Measurements from ENCODE around the gene BCL10. TPM values are rescaled to one million over a fixed set of nuclear protein-coding genes. Genes with fewer than 3 reads are reported as not detected.

Gene BCL10
- total and polyA plus RNA-seq, 7 experiments from 2014 or later = 17.4 to 53.0 (median 33.1) TPM

GRCh38 chr1:85290826-85291225, 14.4 kb upstream of the BCL10 start:
- H3K27me3 Mint-ChIP-seq = peaks cover 0 to 38% (median 0%) of the 10 kb centered on the region in 5 donors
- CTCF ChIA-PET = no interaction called here

GRCh38 chr1:85289848-85290335, 13.5 kb upstream of the BCL10 start:
- H3K27ac ChIP-seq (ENCODE audit: low read depth, low read length) = no peak overlapping the region

More at GRCh38 chr1:85290826-85291225, 14.4 kb upstream of the BCL10 start:
- peaks cover 0 to 7% (median 0%) of the 10 kb centered on the region in 7 donors for H3K4me1 Mint-ChIP-seq
- Histone ChIP-seq H3K4me1 (ENCODE audit: control insufficient read depth in 2 of 2, insufficient read depth in 2 of 2, low read length in 2 of 2) (no peaks in the 10 kb centered on the region), H3K9me3 (ENCODE audit: control insufficient read depth in 2 of 3, low read length in 3 of 3) (no peaks in the 10 kb centered on the region), H3K36me3 (ENCODE audit: control insufficient read depth in 2 of 3, insufficient read depth in 3 of 3, low read length in 3 of 3) (no peaks in the 10 kb centered on the region), H3K27ac (ENCODE audit: low read depth, low read length) (no peak overlapping the region), H3K27me3 (ENCODE audit: control insufficient read depth in 2 of 2, insufficient read depth in 2 of 2, low read length in 2 of 2) (no peaks in the 10 kb centered on the region), H3K4me3 (ENCODE audit: low read length) (no peak overlapping the region)
- H3K4me3 Mint-ChIP-seq = no peak overlapping the region
- ATAC-seq (no peak), DNase-seq (no peak)
- intact Hi-C loops (cut with micrococcal nuclease) = no loop called here
- H3K27ac Mint-ChIP-seq = no peak overlapping the region
- no peaks in the 10 kb centered on the region for H3K36me3 Mint-ChIP-seq
- POLR2A ChIA-PET = interaction anchor here (0.6 kb wide), 1 partner anchor 1901 kb away, joined by 6 read pairs; no protein-coding TSS in a partner anchor
- no peaks in the 10 kb centered on the region for H3K9me3 Mint-ChIP-seq

DNA sequence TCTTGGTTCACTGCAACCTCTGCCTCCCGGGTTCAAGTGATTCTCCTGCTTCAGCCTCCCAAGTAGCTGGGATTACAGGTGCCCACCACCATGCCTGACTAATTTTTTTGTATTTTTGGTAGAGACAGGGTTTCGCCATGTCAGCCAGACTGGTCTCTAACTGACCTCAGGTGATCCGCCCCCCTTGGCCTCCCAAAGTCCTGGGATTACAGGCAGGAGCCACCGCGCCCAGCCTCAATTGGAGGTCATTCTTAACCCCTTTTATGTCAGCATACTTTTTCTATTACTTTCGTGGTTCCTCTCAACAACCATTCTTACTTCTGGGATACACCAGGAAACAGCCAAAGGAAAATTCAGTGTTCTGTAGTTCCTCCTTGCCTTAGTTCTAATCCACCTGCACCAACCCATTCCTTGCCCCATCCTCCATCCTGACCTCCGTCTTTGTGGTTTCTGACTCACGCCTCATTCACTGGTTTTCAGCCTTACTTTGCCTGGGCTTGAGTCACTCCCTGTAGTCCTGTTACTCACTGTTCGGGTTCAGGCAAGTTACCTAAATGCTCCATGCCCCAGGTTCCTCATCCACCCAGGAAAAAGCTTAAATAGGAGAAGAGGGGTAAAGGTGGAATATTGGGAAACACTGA, 12.9 kb upstream of the BCL10 start:
- ChIA-PET CTCF (no interaction called here), POLR2A (no interaction called here)
- no peak overlapping the region for H3K27ac Mint-ChIP-seq
- no peaks in the 10 kb centered on the region for H3K27me3 ChIP-seq (ENCODE audit: control insufficient read depth in 2 of 2, insufficient read depth in 2 of 2, low read length in 2 of 2)
- H3K4me1 Mint-ChIP-seq = peaks cover 0 to 7% (median 0%) of the 10 kb centered on the region in 7 donors
- H3K9me3 ChIP-seq (ENCODE audit: control insufficient read depth in 2 of 3, low read length in 3 of 3) = no peaks in the 10 kb centered on the region
- H3K36me3 Mint-ChIP-seq = no peaks in the 10 kb centered on the region
- H3K36me3 ChIP-seq (ENCODE audit: control insufficient read depth in 2 of 3, insufficient read depth in 3 of 3, low read length in 3 of 3) = no peaks in the 10 kb centered on the region
- H3K9me3 Mint-ChIP-seq = no peaks in the 10 kb centered on the region
- intact Hi-C loops (cut with micrococcal nuclease) = no loop called here
- no peak overlapping the region for H3K4me3 ChIP-seq (ENCODE audit: low read length)
- no peaks in the 10 kb centered on the region for H3K4me1 ChIP-seq (ENCODE audit: control insufficient read depth in 2 of 2, insufficient read depth in 2 of 2, low read length in 2 of 2)
- ATAC-seq = peak; percentile 27
- no peak overlapping the region for H3K27ac ChIP-seq (ENCODE audit: low read depth, low read length)
- H3K4me3 Mint-ChIP-seq = no peak overlapping the region
- no peak for DNase-seq
- peaks cover 0 to 37% (median 0%) of the 10 kb centered on the region in 5 donors for H3K27me3 Mint-ChIP-seq

More at GRCh38 chr1:85289848-85290335, 13.5 kb upstream of the BCL10 start:
- intact Hi-C loops (cut with micrococcal nuclease) = no loop called here
- no peaks in the 10 kb centered on the region for H3K9me3 ChIP-seq (ENCODE audit: control insufficient read depth in 2 of 3, low read length in 3 of 3)
- Mint-ChIP-seq H3K4me1 (peaks cover 0 to 7% (median 0%) of the 10 kb centered on the region in 7 donors), H3K36me3 (no peaks in the 10 kb centered on the region), H3K9me3 (no peaks in the 10 kb centered on the region), H3K27ac (no peak overlapping the region), H3K27me3 (peaks cover 0 to 38% (median 0%) of the 10 kb centered on the region in 5 donors), H3K4me3 (no peak overlapping the region)
- no peaks in the 10 kb centered on the region for H3K4me1 ChIP-seq (ENCODE audit: control insufficient read depth in 2 of 2, insufficient read depth in 2 of 2, low read length in 2 of 2)
- DNase-seq = no peak
- ChIA-PET CTCF (no interaction called here), POLR2A (no interaction called here)
- no peak overlapping the region for H3K4me3 ChIP-seq (ENCODE audit: low read length)
- no peak for ATAC-seq
- no peaks in the 10 kb centered on the region for H3K27me3 ChIP-seq (ENCODE audit: control insufficient read depth in 2 of 2, insufficient read depth in 2 of 2, low read length in 2 of 2)
- H3K36me3 ChIP-seq (ENCODE audit: control insufficient read depth in 2 of 3, insufficient read depth in 3 of 3, low read length in 3 of 3) = no peaks in the 10 kb centered on the region

DNA sequence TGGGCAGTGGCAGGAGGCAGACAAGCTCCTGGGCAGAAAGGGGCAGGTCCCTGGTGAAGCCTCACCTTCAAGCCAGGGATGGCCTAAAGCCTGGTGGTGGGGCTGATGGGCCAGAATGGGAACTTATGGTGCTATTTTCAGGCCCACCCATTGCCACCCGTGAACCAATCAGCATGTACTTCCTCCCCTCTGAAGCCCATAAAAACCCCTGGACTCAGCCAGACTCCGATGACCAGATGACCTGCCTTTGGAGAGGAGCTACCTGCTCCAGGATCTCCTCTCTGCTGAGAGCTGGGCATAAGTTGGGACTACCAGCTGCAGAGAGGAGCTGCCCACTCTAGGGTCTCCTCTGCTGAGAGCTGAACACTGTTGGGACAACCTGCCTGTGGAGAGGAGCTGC, 7.8 kb upstream of the BCL10 start:
- no peaks in the 10 kb centered on the region for H3K4me1 ChIP-seq (ENCODE audit: control insufficient read depth in 2 of 2, insufficient read depth in 2 of 2, low read length in 2 of 2)
- no peak overlapping the region for H3K27ac ChIP-seq (ENCODE audit: low read depth, low read length)
- H3K4me3 ChIP-seq (ENCODE audit: low read length) = no peak overlapping the region
- no peak overlapping the region for H3K27ac Mint-ChIP-seq
- H3K9me3 Mint-ChIP-seq = no peaks in the 10 kb centered on the region
- no peaks in the 10 kb centered on the region for H3K9me3 ChIP-seq (ENCODE audit: control insufficient read depth in 2 of 3, low read length in 3 of 3)
- H3K27me3 Mint-ChIP-seq = peaks cover 0 to 35% (median 0%) of the 10 kb centered on the region in 5 donors
- DNase-seq (no peak), ATAC-seq (no peak)
- no peaks in the 10 kb centered on the region for H3K36me3 Mint-ChIP-seq
- intact Hi-C loops (cut with micrococcal nuclease) = no loop called here
- H3K4me3 Mint-ChIP-seq = no peak overlapping the region
- H3K36me3 ChIP-seq (ENCODE audit: control insufficient read depth in 2 of 3, insufficient read depth in 3 of 3, low read length in 3 of 3) = no peaks in the 10 kb centered on the region
- peaks cover 0 to 6% (median 0%) of the 10 kb centered on the region in 7 donors for H3K4me1 Mint-ChIP-seq
- H3K27me3 ChIP-seq (ENCODE audit: control insufficient read depth in 2 of 2, insufficient read depth in 2 of 2, low read length in 2 of 2) = no peaks in the 10 kb centered on the region
- POLR2A ChIA-PET = no interaction called here
- CTCF ChIA-PET = interaction anchor here (0.6 kb wide), 1 partner anchor 348 kb away, joined by 3 read pairs; no protein-coding TSS in a partner anchor

GRCh38 chr1:85283475-85284199, 7.2 kb upstream of the BCL10 start:
- no peak overlapping the region for H3K27ac Mint-ChIP-seq
- H3K27me3 Mint-ChIP-seq = peaks cover 0 to 40% (median 0%) of the 10 kb centered on the region in 5 donors
- Histone ChIP-seq H3K27me3 (ENCODE audit: control insufficient read depth in 2 of 2, insufficient read depth in 2 of 2, low read length in 2 of 2) (no peaks in the 10 kb centered on the region), H3K27ac (ENCODE audit: low read depth, low read length) (no peak overlapping the region), H3K4me1 (ENCODE audit: control insufficient read depth in 2 of 2, insufficient read depth in 2 of 2, low read length in 2 of 2) (no peaks in the 10 kb centered on the region), H3K4me3 (ENCODE audit: low read length) (no peak overlapping the region), H3K9me3 (ENCODE audit: control insufficient read depth in 2 of 3, low read length in 3 of 3) (no peaks in the 10 kb centered on the region), H3K36me3 (ENCODE audit: control insufficient read depth in 2 of 3, insufficient read depth in 3 of 3, low read length in 3 of 3) (no peaks in the 10 kb centered on the region)
- intact Hi-C loops (cut with micrococcal nuclease) = no loop called here
- peaks cover 0 to 11% (median 4%) of the 10 kb centered on the region in 7 donors for H3K4me1 Mint-ChIP-seq
- DNase-seq (no peak), ATAC-seq (no peak)
- CTCF ChIA-PET = no interaction called here
- no peaks in the 10 kb centered on the region for H3K9me3 Mint-ChIP-seq
- no peaks in the 10 kb centered on the region for H3K36me3 Mint-ChIP-seq
- H3K4me3 Mint-ChIP-seq = no peak overlapping the region
- POLR2A ChIA-PET = no interaction called here

DNA sequence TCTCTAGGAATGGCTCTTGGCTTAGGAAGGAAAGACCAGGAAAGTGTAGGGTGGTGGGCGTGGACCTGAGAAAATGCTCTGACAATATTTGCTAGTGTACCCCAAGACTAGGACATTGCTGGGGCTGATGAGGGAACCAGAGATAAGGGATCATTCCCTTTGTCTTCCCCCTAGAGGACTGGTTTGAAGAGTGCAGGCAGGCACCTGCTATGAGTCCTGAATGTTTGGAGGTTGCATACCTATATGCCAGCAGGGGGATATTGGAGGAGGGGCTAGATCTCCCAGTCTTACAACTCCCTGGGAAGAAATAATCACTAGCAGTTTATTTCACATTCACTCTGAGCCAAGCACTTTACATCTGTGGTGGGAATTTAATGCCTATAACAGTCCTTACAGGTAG, 6.0 kb upstream of the BCL10 start:
- Histone ChIP-seq H3K4me1 (ENCODE audit: control insufficient read depth in 2 of 2, insufficient read depth in 2 of 2, low read length in 2 of 2) (no peaks in the 10 kb centered on the region), H3K27ac (ENCODE audit: low read depth, low read length) (no peak overlapping the region), H3K27me3 (ENCODE audit: control insufficient read depth in 2 of 2, insufficient read depth in 2 of 2, low read length in 2 of 2) (no peaks in the 10 kb centered on the region), H3K4me3 (ENCODE audit: low read length) (no peak overlapping the region), H3K36me3 (ENCODE audit: control insufficient read depth in 2 of 3, insufficient read depth in 3 of 3, low read length in 3 of 3) (no peaks in the 10 kb centered on the region), H3K9me3 (ENCODE audit: control insufficient read depth in 2 of 3, low read length in 3 of 3) (no peaks in the 10 kb centered on the region)
- intact Hi-C loops (cut with micrococcal nuclease) = no loop called here
- H3K9me3 Mint-ChIP-seq = no peaks in the 10 kb centered on the region
- no peak overlapping the region for H3K4me3 Mint-ChIP-seq
- ChIA-PET CTCF (no interaction called here), POLR2A (no interaction called here)
- ATAC-seq (no peak), DNase-seq (no peak)
- no peaks in the 10 kb centered on the region for H3K36me3 Mint-ChIP-seq
- H3K4me1 Mint-ChIP-seq = peaks cover 0 to 14% (median 5%) of the 10 kb centered on the region in 7 donors
- peaks cover 0 to 37% (median 0%) of the 10 kb centered on the region in 5 donors for H3K27me3 Mint-ChIP-seq
- no peak overlapping the region for H3K27ac Mint-ChIP-seq
